WTC11 (cell line): ENCODE data around the gene COL10A1. TPM values are rescaled to one million over a fixed set of nuclear protein-coding genes. Genes with fewer than 3 reads are reported as not detected.

ENCODE experiments used
- ATAC-seq: fragments of 200-7000 bp; cut with Tn5 transposase; 2 replicates; pipeline ENCODE4 v1.10.0; 2021; ENCODE audit warnings: mild to moderate bottlenecking, moderate library complexity
- CTCF ChIA-PET: fragments of 300-600 bp; sonication (Branson Sonifier 250); formaldehyde crosslinking; loops from one replicate; lab custom pipeline; 2021; ENCODE audit warnings: antibody characterized with exemption; lab: Charles Lee
- POLR2A ChIA-PET: fragments of 350-600 bp; sonication (Branson Sonifier 250); formaldehyde crosslinking; loops from one replicate; lab custom pipeline; 2021; ENCODE audit warnings: antibody characterized with exemption; lab: Charles Lee
- DNase-seq: peaks from one replicate; pipeline ENCODE4 v3.0.0; 2021; ENCODE audit warnings: low spot score
- H3K27ac Mint-ChIP-seq: 2 replicates; pipeline ENCODE4 v1.8.0; 2021; ENCODE audit warnings: mixed read lengths
- H3K27me3 Mint-ChIP-seq: 2 replicates; pipeline ENCODE4 v1.8.0; 2021; ENCODE audit warnings: low read depth, mild to moderate bottlenecking, moderate library complexity, mixed read lengths
- H3K36me3 Mint-ChIP-seq: 2 replicates; pipeline ENCODE4 v1.8.0; 2021; ENCODE audit warnings: mixed read lengths
- H3K4me1 Mint-ChIP-seq: 2 replicates; pipeline ENCODE4 v1.8.0; 2022; ENCODE audit warnings: mixed read lengths
- H3K4me3 Mint-ChIP-seq: 2 replicates; pipeline ENCODE4 v1.8.0; 2021; ENCODE audit warnings: mild to moderate bottlenecking, moderate library complexity, mixed read lengths
- H3K9me3 Mint-ChIP-seq: 2 replicates; pipeline ENCODE4 v1.8.0; 2021; ENCODE audit warnings: mixed read lengths
- AR ChIP-seq: fragments of 250-450 bp; sonication (Bioruptor Pico); IDR thresholded peaks from 2 replicates; pipeline ENCODE4 v1.9.0; 2021; ENCODE audit warnings: mild to moderate bottlenecking
- ATF1 ChIP-seq: sonication (generic); formaldehyde crosslinking; IDR thresholded peaks from 2 replicates; pipeline ENCODE4 v1.8.1; 2023; ENCODE audit warnings: mild to moderate bottlenecking, moderate library complexity, missing genetic modification reagents
- CDX4 ChIP-seq: fragments of 250-450 bp; sonication (Bioruptor Pico); IDR thresholded peaks from 2 replicates; pipeline ENCODE4 v1.9.0; 2021; ENCODE audit warnings: moderate library complexity, mild to moderate bottlenecking, inconsistent platforms, borderline replicate concordance
- CTCF ChIP-seq: fragments of 200-600 bp; IDR thresholded peaks from 2 replicates; pipeline ENCODE4 v1.8.0; 2022; ENCODE audit warnings: antibody characterized with exemption
- ELF4 ChIP-seq: sonication (generic); formaldehyde crosslinking; IDR thresholded peaks from 2 replicates; pipeline ENCODE4 v1.8.1; 2022; ENCODE audit warnings: low read depth, mild to moderate bottlenecking, moderate library complexity, missing genetic modification reagents
- ERG ChIP-seq: fragments of 250-450 bp; sonication (Bioruptor Pico); IDR thresholded peaks from 2 replicates; pipeline ENCODE4 v1.8.0; 2021; ENCODE audit warnings: mild to moderate bottlenecking
- ESRRA ChIP-seq: sonication (generic); formaldehyde crosslinking; IDR thresholded peaks from 2 replicates; pipeline ENCODE4 v1.8.1; 2022; ENCODE audit warnings: mild to moderate bottlenecking, missing genetic modification reagents, borderline replicate concordance
- MAX ChIP-seq: sonication (generic); formaldehyde crosslinking; IDR thresholded peaks from 2 replicates; pipeline ENCODE4 v1.8.0; 2022; ENCODE audit warnings: mild to moderate bottlenecking, missing genetic modification reagents
- PRDM15 ChIP-seq: sonication (generic); formaldehyde crosslinking; IDR thresholded peaks from 2 replicates; pipeline ENCODE4 v1.8.0; 2022; ENCODE audit warnings: missing genetic modification reagents
- SMAD4 ChIP-seq: sonication (generic); formaldehyde crosslinking; IDR thresholded peaks from 2 replicates; pipeline ENCODE4 v1.8.0; 2022; ENCODE audit warnings: mild to moderate bottlenecking, missing genetic modification reagents
- ZBTB43 ChIP-seq: sonication (generic); formaldehyde crosslinking; IDR thresholded peaks from 2 replicates; pipeline ENCODE4 v1.8.1; 2023; ENCODE audit warnings: mild to moderate bottlenecking, missing genetic modification reagents
- total RNA-seq: library from RNA; stranded (reverse); gene quantifications from 3 replicates; pipeline ENCODE4 v1.2.3, GENCODE V29; 2021

COL10A1 gene
- total RNA-seq, 1 experiment from 2014 or later, result not detected

GRCh38 chr6:116127771-116128493 lies 2.0 kb upstream of the COL10A1 start:
- no peak overlapping the region for H3K4me3 Mint-ChIP-seq
- CTCF ChIA-PET, result no interaction called here
- no peak overlapping the region for H3K27ac Mint-ChIP-seq
- peaks cover 6% of the 10 kb centered on the region; the same call in 1 of the 2 replicates for H3K9me3 Mint-ChIP-seq
- ATAC-seq, result no peak
- POLR2A ChIA-PET, result no interaction called here
- TF ChIP-seq ZBTB43 (CRISPR knock-in tag) (no peak), AR (CRISPR knock-in tag) (no peak), ATF1 (no peak), SMAD4 (CRISPR knock-in tag) (no peak), MAX (CRISPR knock-in tag) (no peak), CTCF (no peak), ERG (CRISPR knock-in tag) (no peak), PRDM15 (CRISPR knock-in tag) (no peak), ELF4 (CRISPR knock-in tag) (no peak)
- H3K27me3 Mint-ChIP-seq, result no peaks in the 10 kb centered on the region
- peaks cover 5% of the 10 kb centered on the region for H3K4me1 Mint-ChIP-seq
- no peaks in the 10 kb centered on the region for H3K36me3 Mint-ChIP-seq
- no peak for DNase-seq

- no peaks in the 10 kb centered on the region for H3K9me3 Mint-ChIP-seq
- CTCF ChIA-PET, result interaction anchor here (1.9 kb wide), 1 partner anchor 9 kb away, joined by 6 read pairs; no protein-coding TSS in a partner anchor
- POLR2A ChIA-PET, result no interaction called here
- no peak overlapping the region for H3K4me3 Mint-ChIP-seq
- no peaks in the 10 kb centered on the region for H3K27me3 Mint-ChIP-seq
- no peaks in the 10 kb centered on the region for H3K4me1 Mint-ChIP-seq
- ATAC-seq (no peak), DNase-seq (no peak)
- H3K36me3 Mint-ChIP-seq, result peaks cover 15% of the 10 kb centered on the region
- TF ChIP-seq ESRRA (CRISPR knock-in tag) (no peak), CDX4 (no peak)
- H3K27ac Mint-ChIP-seq, result no peak overlapping the region
Measured at GRCh38 chr6:116120430-116120829, 5.5 kb downstream of the COL10A1 start.
